ENCODE data around the gene CDK5RAP1. TPM values are rescaled to one million over a fixed set of nuclear protein-coding genes. Genes with fewer than 3 reads are reported as not detected.

CDK5RAP1 gene
- total and polyA plus RNA-seq, 12 donors: 16.9 to 42.6 (median 23.3) TPM

DNA sequence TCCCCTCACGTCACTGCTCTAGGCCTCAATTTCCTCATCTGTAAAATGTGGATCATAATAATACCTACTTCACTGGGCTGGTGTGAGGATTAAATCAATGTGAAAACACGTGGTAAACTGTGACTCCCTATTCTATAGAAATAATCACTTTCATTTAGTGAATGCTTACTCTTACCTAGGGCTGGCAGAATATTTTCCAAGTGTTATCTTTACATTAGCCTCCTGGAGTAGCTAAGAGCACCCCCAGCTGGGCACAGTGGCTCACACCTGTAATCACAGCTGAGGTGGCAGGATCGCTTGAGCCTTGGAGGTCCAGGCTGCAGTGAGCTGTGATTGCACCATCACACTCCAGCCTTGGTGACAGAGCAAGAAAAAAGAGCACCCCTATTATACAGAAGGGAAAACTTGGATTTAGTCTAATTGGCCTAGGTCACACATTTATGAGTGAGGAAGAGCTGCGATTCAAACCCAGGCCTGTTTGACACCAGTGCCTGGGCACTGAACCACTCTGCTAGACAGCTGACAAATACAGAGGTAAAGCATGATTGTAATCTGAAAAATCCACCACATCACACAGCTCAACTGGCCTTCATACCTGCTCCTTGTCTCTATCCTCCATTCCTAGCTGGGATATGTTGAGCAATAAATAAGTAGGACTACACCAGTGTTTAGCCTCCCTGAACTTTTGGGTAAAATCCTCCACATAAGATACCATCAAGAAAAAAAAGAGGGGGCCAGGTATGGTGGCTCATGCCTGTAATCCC lies 43.7 kb upstream of the CDK5RAP1 start:
- WGBS, 2 donors: 54 to 56% methylated on average over 4 of the region's 4 CpGs
- intact Hi-C loops (cut with DNase I): loop anchor here in 2 of 10 donors (1.0 to 5.0 kb wide), 3 partner anchors 29 to 50 kb away; partner anchors contain the start of gene CDK5RAP1 (in 1 of the 2)
- peak overlapping the region in 6 of 10 donors; percentile 55 to 81 (median 73) for H3K4me3 ChIP-seq

DNA sequence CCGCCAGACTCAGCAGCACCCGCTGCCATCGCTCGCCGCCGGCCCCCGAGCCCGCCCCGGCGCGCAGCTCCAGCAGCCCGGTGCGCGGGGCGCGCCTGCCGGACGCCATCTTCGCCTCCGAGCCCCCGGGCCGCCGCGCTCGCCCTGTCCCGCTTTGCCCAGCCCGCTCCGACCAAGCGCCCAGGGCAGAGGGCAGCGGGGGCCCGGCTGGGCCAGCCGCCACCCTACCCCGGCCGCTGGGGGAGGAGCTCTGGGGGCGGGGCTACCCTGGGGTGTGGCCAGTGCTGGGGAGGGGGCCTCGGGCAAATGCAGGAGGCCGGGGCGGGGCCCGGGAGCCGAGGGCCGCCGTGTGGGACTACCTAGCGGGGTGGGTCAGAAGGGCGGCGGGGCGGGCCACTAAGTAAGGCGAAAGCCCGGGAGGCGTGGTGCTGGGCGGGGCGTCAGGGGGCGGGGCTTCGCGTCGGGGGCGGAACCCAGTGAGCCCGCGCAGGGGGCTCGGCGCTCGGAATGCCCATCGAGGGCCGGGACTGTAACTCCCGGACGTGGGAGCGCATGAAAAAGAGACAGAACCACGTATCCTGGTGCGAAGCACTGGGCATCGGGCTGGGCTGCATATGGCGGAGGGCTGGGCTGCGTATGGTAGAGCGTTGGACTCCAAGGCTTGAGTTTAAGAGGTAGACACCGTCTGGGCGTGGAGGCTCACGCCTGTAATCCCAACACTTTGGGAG lies 42.4 kb upstream of the CDK5RAP1 start, which contains the start of gene SNTA1:
SNTA1 (minus strand) TSS at position 252 of the 728 bp plus-strand sequence; CDS start at position 109, 143 bp downstream.
- peaks cover 0 to 52% (median 14%) of the 10 kb centered on the region in 9 donors for H3K4me1 ChIP-seq
- peak; percentile 89 to 93 (median 92) for ATAC-seq
- H3K4me3 ChIP-seq: peak within 1 kb of the TSS; percentile 37 to 81 (median 70)
- peak within 1 kb of the TSS; percentile 78 to 93 (median 88) for H3K27ac ChIP-seq
- peaks cover 0 to 5% (median 0%) of the 10 kb centered on the region in 7 donors for H3K27me3 ChIP-seq
- WGBS, 2 donors: 1% methylated on average over 72 to 75 of the region's 75 CpGs
- intact Hi-C loops (cut with DNase I): loop anchor here in 4 of 10 donors (1.0 to 5.0 kb wide), 4 partner anchors 25 to 49 kb away; partner anchors contain the start of gene CDK5RAP1 (in 1 of the 4)
- H3K36me3 ChIP-seq: peaks cover 0 to 1% (median 0%) of the 10 kb centered on the region in 9 donors
- DNase-seq: peak; percentile 93 to 96
- TF ChIP-seq, protein P1, sequence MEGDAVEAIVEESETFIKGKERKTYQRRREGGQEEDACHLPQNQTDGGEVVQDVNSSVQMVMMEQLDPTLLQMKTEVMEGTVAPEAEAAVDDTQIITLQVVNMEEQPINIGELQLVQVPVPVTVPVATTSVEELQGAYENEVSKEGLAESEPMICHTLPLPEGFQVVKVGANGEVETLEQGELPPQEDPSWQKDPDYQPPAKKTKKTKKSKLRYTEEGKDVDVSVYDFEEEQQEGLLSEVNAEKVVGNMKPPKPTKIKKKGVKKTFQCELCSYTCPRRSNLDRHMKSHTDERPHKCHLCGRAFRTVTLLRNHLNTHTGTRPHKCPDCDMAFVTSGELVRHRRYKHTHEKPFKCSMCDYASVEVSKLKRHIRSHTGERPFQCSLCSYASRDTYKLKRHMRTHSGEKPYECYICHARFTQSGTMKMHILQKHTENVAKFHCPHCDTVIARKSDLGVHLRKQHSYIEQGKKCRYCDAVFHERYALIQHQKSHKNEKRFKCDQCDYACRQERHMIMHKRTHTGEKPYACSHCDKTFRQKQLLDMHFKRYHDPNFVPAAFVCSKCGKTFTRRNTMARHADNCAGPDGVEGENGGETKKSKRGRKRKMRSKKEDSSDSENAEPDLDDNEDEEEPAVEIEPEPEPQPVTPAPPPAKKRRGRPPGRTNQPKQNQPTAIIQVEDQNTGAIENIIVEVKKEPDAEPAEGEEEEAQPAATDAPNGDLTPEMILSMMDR (IDR thresholded peaks at IDR 0.05): no peak
- H3K9me3 ChIP-seq: peaks cover 0 to 3% (median 0%) of the 10 kb centered on the region in 11 donors

More for the DNA sequence above, 43.7 kb upstream of the CDK5RAP1 start:
- peaks cover 0 to 40% (median 13%) of the 10 kb centered on the region in 9 donors for H3K4me1 ChIP-seq
- TF ChIP-seq, protein P1 (IDR thresholded peaks at IDR 0.05): peak in 7 of 9 donors; percentile 26 to 55 (median 43)
- H3K9me3 ChIP-seq: peaks cover 0 to 3% (median 0%) of the 10 kb centered on the region in 11 donors
- ATAC-seq (peak in 4 of 8 donors; percentile 26 to 48 (median 32)), DNase-seq (peak in 1 of 2 donors; percentile 23)
- H3K36me3 ChIP-seq: no peaks in the 10 kb centered on the region
- peaks cover 0 to 5% (median 0%) of the 10 kb centered on the region in 7 donors for H3K27me3 ChIP-seq
- H3K27ac ChIP-seq: peak overlapping the region in 7 of 10 donors; percentile 78 to 93 (median 90)

DNA sequence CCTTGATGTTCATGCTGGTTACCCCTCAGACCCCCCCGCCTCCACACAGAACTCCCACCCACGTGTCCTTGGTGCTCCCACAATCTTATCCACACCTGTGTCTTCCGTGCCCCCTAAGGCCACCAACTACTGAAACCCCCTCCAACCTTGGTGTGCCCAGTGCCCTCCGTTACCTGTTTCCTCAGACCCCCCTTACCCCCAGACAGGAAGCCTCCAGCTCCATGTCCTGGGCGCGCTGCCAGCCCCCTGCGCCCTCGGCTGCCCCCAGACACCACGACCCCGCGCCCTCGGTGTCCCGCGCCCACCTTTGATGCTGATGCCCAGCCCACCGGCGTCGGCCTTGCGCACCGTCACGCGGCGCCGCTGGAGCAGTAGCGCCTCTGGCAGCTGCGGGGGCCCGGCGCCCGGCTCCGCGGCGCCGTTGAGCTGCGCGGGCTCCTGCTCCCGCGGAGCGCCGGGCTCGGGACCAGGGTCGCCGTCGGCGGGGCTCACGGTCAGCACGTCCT lies 41.7 kb upstream of the CDK5RAP1 start:
- TF ChIP-seq, protein P1 (IDR thresholded peaks at IDR 0.05): no peak
- ATAC-seq (peak in 3 of 8 donors; percentile 1 to 12 (median 10)), DNase-seq (peak in 1 of 2 donors; percentile 58)
- Histone ChIP-seq H3K9me3 (no peaks in the 10 kb centered on the region), H3K36me3 (peaks cover 0 to 6% (median 0%) of the 10 kb centered on the region in 9 donors), H3K27me3 (peaks cover 0 to 5% (median 0%) of the 10 kb centered on the region in 7 donors), H3K4me3 (peak overlapping the region; percentile 37 to 81 (median 70)), H3K27ac (peak overlapping the region; percentile 78 to 93 (median 88)), H3K4me1 (peaks cover 0 to 58% (median 19%) of the 10 kb centered on the region in 9 donors)
- 2% methylated on average over 43 to 45 of the region's 45 CpGs for WGBS, 2 donors
- intact Hi-C loops (cut with DNase I): loop anchor here in 3 of 10 donors (1.0 to 5.0 kb wide), 3 partner anchors 24 to 41 kb away; partner anchors contain the start of gene CDK5RAP1 (in 1 of the 3)

Data from heart right ventricle (tissue), 16 donors.